HG03378 (cell line): ENCODE data around the gene PIWIL1.

Experiments
- ATAC-seq: cut with Tn5 transposase; IDR thresholded peaks from one replicate; pipeline ENCODE4 v1.9.1; 2021; ENCODE audit warnings: mild to moderate bottlenecking, moderate library complexity; ENCODE audit not compliant: unreplicated experiment

The PIWIL1 gene

DNA sequence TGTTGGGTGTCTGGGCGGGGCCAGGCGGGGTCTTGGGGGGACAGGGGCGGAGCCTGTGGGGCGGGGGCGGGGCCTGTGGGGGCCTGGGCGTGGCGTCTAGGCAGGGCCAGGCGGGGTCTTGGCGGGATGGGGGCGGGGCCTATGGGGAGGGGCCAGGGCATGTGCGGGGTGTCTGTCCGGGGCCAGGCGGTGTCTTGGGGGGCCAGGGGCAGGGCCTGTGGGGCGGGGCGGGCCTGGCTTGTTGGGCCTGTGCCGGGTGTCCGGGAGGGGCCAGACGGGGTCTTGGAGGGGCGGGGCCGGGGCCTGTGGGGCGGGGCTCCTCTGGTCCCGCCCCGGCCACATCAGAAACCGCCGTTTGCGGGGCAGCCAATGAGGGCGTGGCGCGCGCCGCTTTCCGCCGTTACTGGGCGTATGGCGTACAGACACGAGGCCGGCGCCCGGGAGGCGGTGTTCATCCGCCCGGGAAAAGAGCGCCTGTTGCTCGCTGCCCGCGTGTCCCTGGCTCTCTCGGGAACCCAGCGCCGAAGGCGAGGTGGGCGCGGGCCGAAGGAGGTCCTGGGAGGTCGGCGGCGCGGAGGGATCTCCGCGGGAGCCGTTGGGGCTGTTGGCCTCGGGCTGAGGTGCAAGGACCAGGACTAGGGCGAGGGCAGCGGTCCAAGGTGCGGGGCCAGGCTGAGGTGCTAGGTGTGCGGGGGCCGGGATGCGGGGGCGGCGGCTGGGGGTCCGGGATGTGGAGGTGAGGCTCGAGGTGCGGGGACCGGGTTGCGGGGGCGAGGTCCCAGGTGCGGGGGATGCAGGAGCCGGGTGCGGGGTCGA, at the start of gene PIWIL1:
TSS of gene PIWIL1 (plus strand) at position 400 of the 816 bp plus-strand sequence. CDS start 4,705 bp downstream, outside the sequence.
- ATAC-seq: no peak

DNA sequence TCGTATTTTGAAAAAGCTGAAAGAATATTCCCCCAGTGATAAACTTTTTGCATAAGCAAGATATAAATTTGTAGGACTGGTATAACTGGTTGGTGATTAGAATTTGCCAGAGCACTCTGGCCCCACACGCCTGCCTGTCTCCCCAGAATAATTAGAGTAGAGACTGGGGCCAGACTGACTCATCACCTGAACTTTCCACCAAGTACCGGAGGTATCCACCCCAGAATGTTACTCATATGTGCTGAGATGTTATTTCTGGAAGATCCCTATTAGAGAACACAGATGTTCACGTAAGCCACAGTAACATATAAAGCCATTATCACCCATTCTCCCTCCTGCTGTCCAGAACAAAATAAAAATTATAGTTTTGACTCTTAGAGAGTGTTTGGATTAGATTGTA, 49.5 kb upstream of the PIWIL1 start:
- ATAC-seq: no peak

DNA sequence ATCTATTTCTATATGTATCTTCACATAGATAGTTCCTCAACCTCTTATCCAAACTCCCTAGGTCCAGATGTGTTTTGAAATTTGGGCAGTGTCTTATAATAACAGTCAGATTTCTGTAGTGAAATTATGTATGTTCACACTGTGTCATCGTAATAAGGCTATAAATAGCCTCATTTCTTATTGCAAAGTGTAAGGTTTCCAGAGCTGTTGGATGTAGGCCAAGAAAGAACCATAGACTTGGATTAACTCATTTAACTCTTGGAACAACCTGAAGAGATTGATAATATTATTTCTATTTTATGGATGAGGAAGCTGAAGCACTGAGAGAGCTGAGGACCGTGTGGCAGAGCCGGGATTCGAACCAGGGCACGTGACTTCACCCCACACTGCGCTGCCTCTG, 49.0 kb upstream of the PIWIL1 start:
- ATAC-seq: no peak

DNA sequence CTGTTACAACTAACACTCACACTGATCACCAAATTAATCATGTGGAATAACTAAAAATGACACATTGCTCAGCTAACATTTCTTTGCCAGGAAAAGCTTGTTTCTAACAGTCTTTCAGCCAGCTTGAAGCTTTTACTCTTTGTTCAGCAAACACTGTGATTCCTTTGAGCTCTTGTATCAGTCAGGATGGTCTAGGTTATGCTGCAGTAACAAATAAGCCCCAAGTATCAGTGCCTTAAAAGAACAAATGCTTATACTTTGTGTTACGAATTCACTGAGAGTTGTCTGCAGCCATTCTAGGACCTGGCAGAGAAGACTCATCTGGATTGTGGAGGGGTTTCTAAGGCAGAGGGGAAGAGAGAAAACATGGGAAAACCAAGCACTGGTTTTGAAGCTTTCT, 47.6 kb upstream of the PIWIL1 start:
- ATAC-seq: no peak

DNA sequence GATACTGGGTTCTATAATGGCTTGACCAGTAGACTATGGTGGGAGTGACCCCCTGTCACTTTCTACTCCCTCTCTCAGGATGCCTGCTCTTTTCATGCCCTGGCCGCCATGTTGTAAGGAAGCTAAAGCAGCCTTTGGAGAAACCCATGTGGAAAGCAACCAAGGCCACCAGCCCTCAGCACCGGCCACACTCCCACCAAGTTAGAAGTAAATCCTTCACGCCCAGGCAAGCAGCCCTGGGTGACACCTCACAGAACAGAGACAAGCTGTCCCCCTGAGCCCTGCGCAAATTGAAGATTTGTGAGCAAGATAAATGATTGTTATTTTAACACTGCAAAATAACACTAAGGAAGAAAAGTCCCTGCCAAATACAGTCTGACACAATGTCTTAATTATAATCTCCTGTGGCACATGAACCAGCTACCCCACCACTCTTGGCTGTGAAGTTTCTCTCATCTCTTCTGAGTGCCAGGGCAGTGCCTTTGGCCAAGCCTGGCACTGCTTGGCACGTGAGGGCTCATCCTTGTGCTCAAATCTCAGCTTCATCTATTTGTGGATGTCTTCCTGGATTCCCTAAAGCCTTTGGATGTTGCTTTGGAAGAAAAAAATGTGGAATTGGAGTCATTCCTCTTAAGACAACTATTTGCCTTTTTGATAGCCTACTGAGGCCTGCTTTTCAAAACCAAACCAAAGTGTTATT, 39.2 kb upstream of the PIWIL1 start:
- no peak for ATAC-seq

DNA sequence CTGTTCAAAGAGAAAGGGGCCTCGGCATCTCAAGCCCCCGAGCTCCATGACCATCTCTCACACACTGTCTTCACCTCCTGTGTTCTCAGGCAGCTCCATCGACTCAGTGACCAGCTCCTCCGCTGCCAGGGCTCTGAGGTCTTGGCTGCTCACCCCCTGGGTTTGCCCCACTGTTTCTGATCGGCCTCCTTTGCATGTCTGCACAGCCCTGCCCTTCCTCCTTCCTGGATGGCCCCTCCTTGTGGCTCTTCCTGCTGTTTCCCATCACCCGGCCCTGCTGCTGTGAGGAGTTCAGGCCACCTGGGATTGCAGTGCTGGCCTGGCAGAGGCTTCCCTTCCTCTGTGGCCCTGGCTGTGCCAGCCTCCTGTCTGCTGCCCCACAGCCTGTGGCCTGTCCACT, 38.1 kb upstream of the PIWIL1 start:
- ATAC-seq: no peak

DNA sequence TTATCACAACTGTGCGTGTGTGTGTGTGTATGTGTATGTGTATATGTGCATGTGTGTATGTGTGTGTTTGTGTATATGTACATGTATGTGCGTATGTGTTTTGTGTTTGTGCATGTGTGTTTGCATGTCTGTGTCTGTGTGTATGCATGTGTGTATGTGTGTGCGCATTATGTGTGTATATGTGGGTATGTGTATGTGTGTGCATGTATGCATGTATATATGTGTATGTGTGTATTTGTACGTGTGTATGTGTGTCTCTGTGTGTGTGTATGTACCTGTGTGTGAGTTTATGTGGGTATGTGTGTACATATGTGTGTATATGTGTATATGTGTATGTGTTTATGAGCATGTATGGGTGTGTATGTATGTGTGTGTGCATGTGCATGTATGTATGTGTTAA, 37.6 kb upstream of the PIWIL1 start:
- no peak for ATAC-seq

DNA sequence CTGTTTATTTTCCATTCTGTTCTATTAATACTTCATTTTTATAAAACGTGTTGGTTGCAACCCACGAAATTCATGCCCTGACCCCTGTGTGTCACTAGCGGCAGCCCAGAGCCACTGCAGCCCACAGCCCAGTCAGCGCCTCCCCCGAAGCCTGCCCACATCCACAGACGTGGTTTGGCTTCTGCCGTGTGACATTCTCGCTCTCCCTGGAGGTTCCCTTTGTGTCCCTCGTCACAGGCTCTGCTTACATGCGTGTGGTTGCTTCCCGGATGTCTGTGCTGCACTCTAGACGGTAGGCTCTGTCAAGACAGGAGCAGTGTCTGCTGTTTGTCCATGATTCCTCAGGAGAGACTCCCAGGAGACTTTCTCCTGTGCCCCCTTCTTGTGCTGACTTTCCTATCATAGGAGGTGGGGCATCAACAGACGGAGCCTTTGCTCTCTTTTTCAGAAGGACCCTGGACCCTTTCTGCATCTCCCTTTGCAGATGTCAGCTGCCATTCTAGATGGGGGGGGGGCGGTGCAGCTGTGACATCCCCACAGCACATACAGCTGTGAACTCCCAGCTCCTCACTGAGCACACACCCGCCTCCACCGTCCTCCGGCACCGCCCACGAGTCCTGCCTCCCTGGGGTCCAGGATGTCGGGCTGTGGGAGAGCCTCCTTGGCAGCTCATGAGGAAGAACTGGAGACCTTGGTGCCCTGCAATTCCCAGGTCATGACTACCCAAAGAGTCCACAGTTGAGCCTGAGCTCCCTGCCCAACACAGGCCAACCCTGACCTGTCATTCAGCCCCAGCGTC, 36.8 kb upstream of the PIWIL1 start:
- no peak for ATAC-seq

DNA sequence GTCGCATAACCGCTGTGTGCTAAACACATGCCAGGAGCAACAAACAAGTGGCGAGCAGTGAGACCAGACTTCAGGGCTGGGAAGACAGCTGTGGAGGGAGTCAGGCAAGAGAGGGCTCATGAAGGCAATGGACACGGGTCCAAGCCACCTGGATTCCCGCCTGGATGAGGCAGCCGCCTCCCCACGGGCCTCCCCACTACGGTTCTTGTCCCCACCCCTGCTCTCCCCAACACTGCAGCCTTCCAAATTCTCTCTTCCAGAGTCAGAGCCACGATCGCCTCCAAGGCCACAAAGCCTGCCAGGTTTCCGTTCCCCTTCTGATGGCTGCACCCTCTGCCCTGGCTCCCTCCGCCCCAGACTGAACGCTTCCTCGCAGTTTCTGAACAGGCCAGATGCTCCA, 36.1 kb upstream of the PIWIL1 start:
- ATAC-seq: no peak

DNA sequence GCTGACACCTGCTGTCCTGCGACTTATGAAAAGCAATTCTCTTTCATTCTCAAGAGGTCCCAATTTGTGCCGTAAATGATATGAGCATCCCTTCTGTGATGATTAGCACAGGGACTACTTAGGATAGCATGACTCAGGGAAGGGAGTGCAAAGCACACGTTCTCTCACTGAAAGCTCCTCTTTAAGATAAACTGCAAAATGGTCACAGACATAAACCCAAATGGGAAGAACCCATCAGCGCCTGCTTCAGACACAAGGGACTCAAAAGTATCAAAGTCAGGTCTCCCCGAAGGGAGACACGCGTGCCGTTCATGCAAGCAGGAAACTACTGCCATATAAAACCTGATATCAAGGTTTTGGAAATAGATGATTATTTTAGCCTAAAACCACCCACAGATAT, 33.9 kb upstream of the PIWIL1 start:
- no peak for ATAC-seq

DNA sequence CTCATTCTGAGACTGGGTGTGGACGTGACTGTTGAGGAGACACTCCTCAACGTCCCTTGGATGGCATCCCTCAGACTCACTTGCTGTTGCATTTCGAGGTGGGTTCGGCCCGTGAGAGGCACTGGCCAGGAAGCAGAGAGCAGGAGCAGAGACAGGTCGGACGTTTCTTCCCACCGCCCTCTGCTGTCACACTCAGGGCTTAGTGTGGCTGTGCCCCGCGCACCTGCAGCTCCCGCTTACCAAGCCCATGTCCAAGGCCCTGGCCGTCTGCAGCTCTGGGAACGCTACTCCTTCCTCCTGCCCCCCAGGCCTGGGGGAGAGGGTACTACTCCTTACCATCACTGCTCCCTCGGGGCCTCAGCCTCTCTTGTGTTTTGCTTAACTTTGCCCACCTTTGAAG, 29.8 kb upstream of the PIWIL1 start:
- ATAC-seq: no peak

DNA sequence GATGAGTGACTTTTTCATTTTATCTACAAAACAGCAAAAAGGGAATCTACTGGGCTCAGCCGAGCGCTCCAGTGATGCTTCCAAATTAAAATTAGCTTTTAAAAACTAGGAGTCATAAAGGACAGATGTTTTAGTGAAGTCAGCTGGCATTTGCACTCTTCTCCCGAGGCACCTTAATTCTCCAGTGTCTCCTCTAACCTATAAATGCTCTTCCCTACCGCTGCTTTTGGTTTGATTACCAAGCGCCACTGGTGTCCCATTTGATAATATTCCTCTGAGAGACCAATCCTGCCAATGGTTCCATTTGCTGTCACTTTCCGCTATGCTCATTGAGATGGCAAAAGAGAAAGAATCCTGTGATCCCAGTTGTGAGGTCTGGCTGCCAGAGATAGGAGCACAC, 29.3 kb upstream of the PIWIL1 start:
- ATAC-seq: no peak

DNA sequence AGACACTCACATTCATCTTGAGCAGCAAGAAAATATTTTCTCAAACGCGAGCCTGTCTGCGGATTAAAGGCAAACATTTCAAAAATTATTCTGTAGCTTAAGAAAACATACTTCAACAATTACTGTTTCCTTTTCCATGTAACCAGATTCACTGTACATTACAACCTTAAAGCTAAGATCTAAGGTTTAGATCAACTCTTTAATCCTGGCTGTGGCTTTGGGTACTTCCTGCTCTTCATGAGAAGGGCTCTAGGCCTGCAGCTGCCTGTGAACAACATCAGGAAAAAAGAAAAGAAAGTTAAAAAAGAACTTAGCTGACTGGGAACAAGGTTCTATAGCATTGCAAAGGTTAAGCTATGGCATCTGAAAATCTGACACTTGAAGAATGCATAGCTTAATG, 21.4 kb upstream of the PIWIL1 start:
- no peak for ATAC-seq

DNA sequence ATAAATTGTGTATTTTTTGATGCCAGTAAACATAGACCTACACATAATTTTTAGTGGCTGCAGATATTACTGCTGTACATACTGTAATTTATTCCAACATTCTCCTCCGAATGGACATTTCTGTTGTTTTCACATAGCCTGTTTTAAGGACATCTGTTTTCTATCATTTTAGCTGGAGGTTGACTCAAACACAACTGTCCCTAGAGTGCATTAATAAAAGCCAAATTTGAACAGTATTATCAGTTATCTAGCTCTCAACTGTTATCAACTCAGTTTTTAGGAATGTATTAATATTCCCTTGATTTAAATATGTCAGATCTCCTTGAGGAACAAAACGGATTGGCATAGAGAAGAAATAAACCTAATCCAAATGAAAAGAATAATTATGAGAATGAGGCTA, 17.2 kb upstream of the PIWIL1 start:
- no peak for ATAC-seq

DNA sequence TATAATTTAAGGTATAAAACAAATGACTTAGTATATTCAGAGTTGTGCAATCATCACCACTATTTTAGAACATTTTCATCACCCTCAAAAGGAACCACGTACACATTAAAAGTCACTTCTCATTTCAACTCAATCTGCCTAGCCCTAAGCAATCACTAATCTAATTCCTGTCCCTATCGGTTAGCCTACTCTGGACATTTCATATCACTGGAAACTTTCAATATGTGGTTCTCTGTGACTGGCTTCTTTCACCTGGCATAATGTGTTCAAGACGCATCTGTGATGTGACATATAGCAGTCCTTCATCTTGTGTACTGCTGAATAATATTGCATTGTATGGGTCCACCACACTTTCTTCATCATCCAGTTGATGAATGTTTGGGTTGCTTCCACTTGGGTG, 15.4 kb upstream of the PIWIL1 start:
- ATAC-seq: no peak

DNA sequence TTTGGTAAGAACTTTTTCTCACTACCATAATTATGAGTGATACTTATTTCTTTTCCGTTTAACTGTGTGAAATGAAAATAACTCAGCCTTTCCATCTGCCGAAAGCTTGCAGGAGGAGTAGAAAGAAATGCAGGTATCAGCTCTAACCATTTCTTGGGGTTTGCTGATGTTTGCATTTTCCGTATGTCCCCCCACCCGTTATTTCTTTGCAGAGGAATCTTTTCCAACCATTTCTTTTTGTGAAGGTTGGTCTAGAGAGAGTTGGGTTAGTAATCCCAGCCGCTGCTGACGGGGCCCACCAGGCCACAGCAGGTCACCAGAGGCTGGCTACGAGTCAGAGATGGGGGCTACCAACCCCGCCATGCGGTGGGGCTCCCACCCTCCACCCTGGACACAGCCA, 7.0 kb upstream of the PIWIL1 start:
- no peak for ATAC-seq

DNA sequence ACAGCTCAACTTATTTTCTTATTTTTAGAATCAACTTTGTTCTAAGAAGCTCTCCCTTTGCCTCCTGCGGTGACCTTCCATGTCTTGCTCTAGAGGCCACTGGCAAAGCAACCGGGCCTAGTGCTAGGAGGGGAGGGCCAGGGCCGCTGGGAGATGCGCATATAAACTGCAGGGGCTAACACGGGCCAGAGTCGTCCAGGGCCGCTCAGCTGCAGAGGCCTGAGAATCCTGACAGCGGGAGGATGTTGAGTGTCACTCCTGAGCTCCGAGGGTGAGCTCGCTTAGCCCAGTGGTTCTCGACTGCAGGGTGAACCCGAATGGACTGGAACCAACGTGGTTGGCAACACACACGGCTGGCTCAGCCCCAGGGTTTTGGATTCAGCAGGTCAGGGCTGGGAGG, 6.5 kb upstream of the PIWIL1 start:
- ATAC-seq: no peak

DNA sequence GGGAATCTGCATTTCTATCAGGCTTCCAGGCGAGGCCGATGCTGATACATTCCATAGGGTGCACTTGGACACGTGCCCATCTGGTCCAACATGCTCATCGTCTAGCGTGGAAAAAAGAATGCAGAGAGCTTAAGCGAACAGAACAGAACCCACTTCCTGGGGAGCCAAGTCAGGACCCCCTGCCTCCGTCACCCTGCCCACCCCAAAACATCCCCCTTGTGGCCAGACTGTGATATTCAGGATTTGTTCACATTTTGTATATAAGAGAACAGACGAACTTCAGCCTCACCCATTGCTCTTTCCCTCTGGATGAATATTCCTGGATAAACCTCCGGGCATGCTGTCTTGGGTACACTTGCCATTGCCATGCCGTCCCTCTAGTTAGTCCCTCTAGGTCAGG, 4.3 kb upstream of the PIWIL1 start:
- no peak for ATAC-seq

DNA sequence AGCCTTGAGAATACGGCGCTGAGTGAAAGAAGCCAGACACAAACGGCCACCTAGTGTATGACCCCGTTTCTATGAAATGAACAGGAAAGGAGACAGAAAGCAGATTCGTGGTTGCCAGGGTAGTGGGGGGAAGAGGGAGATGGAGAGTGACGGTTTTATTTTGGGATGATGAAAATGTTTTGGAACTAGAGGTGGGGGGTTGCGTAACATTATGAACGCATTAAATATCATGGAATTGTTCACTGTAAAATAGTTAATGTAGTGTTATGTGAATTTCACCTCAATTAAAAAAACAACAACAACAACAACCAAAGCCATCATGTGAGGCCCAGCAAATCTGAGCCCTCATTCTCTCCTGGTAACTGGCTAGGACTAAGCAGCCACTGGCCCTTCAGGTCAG, 3.3 kb upstream of the PIWIL1 start:
- ATAC-seq: no peak

DNA sequence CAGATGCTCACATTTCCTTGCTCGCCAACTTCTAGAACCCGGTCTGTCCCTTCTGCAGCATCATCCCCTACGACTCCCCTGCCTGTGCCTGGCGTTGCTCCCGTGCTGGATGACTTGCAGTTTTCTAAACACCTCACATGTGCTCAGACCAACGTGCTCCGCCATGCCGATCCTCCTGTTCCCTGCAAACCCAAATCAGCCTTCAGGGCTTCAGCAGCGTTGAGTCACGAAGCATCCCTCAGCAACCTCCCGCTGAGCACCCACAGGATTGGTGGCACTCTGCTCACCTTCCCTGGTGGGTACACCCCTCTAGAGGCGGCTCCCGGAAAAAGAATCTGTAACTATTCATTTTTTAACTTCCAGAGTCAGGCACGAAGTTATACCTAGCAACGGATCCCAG, 2.8 kb upstream of the PIWIL1 start:
- ATAC-seq: no peak

DNA sequence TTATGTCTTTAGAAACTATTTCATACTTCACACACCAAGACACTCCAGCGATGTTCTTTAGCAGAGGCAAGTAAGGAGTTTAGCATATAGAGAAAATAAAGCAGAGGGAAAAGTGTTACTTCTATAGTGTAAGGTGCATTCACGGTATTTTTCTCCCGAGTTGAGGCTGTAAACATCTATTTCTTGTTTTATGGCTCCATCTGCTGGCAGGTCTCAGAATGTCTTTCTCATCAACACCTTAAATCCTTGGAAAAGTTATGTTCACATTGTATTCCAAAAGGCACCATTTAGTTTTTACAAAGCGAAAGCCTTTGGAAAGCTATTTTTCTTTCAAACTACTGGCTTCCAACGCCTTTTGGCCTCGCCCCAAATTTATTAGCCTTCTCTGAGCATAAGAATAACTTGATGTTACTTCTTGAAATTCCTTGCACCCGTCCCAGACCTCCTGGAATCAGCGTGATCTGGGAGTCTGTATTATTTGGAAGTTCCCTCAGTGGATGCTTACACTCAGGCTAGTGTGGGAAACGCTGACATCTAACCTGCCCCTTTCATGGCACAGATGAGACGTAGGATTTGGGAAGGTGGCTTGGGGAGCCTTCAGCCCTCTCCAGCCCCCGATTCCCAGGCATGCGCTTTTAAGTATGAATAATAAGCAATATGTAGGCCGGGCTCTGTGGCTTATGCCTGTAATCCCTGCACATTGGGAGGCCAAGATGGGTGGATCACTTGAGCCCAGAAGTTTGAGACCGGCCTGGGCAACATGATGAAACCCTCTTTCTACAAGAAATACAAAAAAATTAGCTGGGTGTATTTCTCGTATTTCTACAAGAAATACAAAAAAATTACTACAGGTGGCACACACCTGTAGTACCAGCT, 1.9 kb upstream of the PIWIL1 start:
- no peak for ATAC-seq
